Middle frontal gyrus (tissue), 1 donor: Measurements from ENCODE around the gene SLCO3A1.

Experiments
- DNase-seq: peaks from one replicate; pipeline ENCODE4 v3.0.0-alpha.2; 2015; ENCODE audit warnings: low spot score; ENCODE audit errors: extremely low spot score

Gene SLCO3A1

DNA sequence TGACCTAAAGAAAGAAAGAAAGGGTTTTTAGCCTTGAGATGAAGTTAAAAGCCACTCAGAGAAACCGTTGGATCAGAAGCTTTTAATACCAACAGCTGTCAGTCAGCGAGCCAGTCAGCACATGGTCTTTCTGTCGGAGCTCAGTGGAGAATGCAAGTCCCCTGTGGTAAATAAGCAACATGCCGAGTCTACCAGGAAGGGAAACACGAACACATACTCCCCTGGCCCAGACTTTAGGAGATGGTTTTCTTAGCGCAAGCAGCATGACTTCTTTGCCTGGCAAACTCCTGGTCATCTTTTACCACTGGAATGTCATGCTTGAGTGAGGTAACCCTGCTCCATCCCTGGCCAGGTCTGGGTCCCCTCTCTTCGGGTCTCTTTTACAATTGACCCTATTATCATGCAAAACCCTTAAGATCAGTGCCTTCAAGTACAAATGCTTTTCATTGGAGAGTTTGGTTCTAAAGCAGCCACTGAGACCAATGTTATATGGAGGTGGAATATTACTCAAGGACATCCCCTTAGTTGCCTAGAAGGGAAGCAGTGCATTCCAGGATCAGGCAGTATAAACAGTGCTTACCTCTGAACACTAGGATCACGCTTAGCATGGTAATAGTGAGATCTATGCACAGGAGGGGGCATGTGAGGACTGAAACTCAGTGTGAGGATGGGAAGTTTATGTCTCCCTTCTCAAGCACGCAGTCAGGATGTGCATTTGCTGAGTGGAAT, 28.2 kb downstream of the SLCO3A1 start:
- no peak for DNase-seq

DNA sequence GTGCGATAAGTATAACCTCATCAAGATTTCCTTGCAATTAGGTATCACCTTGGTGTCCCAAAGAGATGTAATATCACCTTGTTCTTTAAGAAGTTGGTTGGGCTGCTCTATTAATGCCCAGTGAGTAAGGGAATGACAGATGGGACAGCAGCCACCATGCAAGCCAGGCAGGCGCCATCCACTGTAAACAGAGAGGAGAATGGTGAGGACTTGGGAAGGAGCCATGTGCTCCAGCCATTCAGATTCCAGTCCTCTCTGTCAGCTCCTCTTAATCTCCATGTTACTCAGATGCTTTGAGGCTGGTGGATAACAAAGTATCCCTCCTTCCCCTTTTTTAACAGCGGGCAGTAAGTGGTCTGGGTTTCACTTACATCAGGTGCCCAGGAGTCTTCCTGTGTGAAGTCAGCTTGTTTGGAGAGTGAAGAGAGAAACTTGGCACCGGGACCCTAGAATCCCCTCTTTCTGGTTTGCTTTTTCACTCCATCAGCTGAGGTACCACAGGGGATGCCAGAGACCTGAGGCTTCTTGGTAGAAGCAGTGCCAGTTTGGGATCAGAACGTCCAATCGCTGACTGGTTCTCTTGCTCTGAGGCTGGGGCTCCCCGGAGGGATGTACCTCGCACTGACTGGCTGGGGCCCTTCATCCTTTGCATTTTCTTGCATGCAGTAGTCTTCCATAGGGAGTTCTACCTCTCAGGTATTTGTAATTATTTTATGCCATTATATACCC, 29.5 kb downstream of the SLCO3A1 start:
- no peak for DNase-seq

DNA sequence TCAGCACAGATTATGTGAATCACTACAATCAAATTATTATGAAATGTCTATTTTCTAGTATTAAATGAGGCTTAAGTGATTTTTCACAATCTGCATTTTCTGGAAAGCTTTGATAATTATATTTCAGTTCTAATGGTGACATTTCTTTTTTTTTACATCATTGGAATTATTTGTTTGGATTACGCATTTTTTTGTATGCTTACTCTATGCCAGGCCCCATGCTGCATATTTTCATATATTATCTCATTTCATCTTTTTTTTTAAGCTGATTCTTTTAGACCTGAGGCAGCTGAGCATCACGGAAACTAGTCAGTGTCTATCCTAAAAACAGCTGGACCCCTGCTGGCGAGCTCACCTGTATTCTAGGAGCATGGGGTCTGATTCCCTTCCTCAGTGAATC, 31.1 kb downstream of the SLCO3A1 start:
- no peak for DNase-seq

DNA sequence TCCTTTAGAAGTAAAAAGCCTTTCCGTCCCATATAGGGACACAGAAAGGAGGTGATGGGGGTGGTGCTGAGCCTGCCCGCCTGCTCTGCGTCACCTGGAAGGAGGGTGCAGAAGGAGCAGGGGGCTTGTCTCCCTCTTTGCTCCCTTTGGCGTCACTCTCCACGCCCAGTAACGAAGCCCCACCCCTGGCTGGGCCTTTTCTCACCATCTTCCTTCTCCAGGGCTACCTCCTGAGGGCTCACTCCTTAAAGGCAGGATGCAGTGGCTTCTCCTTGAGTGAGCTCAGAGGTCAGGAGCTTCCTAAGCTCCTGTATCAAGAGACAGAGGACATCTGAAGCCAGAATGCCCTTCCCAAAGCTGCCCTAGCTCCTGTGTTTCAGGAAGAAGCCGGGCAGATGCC, 31.5 kb downstream of the SLCO3A1 start:
- DNase-seq, result no peak

DNA sequence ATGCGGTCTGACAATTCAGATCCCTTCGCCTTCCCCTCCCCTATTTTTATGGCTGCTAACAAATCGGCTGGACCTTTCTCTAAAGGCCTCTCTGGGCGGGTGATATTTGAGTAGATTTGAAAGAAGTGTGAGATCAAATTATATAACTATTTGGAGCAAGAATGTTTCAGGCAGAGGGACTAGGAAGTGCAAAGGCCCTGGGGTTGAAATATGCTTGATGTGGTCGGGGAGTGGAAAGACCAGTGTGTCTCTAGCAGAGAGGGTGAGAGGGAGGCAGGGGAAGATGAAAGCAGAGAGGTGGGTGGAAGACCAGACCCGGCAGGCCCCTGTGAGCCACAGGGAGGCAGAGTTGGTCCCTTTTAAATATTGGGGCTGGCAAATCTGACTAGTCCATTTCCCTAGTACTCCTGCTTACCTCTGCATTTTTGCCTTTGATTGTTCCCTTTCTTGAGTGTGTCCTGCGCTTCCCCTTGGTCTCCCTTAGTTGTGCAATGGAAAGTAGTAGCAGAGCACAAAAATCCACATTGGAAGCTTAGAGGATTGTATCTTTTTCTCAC, 32.3 kb downstream of the SLCO3A1 start:
- DNase-seq, result no peak

DNA sequence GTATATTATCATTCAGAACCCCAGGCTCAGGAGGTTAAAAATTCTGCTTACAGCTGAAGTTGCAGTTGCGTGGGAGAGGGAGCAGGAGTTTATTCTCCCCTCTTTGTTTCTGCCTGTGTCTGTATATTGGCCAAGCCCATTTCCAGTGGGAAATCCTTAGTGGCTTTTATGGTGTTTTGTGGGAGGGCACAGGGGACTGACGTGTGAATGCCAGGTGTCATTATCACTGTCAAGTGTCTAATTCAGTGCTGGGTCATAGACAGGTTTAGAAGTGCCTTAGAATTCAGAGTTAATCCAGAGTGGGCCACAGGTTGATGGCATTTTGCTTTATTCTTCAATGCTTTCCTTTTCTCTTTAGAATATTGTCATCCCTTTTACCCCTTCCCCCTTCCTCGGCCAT, 33.4 kb downstream of the SLCO3A1 start:
- DNase-seq, result no peak

DNA sequence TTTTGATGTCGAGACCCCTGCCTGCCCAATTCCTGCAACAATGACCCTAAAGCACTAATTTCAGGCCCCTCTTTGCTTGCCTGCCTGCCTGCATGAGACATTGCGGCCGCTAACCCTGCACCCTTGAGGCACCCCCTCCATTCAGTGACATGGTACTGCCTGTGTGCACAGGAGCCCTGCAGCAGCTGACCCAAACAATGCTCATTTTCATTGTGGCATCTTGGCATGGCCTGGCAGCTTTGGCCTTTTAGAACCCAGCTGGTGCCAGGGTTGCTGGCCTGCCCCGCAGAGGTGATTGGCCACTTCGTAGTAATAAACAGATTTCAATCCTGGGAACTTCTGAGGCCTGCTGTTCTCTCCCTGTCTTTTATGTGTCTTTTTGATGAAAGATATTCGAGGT, 33.8 kb downstream of the SLCO3A1 start:
- DNase-seq, result peak; percentile 80

DNA sequence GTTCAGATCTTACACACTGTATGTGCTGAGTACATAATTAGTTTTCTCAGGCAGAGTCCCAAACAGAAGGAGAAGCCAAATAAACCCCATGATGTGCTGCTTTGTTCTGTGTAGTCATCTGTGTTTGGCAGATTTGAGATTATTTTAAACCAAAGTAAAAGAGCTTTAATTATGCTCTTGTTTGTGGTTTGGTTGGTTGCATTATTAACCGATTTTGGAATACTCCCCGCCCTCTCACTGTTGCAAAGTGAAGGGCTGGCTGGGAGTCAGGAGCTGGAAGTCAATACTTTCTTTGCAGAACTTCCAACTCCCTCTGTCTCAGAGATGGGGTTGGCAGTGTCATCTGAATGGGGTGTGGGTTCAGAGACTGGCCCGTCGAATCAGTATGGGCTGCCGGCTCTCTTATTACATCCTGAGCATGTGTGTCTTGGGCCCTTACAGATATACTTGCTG, 34.4 kb downstream of the SLCO3A1 start:
- no peak for DNase-seq

DNA sequence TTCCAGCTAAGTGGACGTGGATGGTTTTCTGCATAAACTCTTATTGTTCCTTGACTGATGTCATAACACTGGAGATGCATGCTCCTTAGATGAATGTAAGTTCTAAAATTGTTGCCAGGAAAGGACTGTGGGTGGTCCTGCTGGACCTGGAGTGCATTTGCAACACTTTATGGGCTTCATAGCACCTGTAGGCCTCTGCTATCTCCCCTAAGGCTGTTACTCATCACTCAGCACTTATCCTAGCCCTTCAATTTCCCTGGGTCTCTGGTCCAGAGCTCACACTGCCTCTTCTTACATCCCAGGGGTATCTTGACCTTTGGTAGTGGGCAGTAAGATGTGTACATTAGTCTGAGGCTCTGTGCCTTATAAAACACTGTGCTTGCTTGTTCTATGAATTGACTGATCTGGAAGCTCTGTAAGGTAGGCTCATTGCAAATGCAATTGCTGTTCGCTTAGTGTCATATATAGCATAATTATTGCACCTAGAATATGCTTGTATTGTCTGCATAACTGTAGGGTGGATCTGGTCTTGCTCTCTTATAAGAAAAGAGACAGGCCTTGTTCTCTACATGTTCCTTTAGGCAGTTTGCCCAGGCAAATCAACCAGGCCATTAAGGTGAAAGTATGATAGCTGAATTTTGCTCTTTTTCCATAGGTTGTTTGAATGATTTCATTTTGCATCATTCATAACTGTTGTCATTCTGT, 35.8 kb downstream of the SLCO3A1 start:
- no peak for DNase-seq

DNA sequence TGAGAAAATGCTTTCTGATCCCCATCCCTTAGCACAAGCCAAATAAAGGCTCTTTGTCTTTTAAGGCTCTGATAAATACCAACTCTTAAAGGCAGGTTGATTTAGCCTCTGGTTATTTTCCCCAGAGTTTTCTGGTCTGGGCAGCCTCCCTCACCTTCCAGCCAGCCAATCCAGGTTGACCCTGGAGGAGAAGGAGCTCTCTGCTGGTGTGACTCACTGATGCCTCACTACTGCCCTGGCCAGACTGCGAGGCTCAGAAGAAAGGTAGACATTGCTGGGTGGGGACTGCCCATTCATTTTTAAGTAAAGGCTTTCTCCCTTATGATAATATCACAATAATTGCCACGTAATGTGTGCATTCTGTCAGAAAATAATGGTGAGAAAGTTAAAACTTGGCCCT, 37.1 kb downstream of the SLCO3A1 start:
- DNase-seq, result no peak

DNA sequence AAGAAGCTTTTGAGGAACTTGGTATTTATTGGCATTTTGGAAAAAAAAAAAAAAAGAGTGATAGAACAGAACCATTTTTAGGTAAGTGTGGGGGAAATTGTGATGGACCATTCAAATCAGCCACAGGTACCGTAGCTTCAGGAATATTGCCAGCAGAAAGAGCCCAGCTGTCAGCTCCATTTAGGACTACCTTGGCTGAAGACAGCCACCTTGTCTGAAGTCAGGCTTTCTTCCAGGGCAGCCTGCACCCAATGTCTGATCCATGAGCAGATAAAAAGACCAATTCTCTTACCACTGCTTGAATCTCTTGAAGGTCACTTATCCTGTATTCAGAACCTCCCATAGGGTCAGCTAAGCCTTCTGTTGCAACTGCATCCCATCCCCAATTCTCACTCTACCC, 37.6 kb downstream of the SLCO3A1 start:
- no peak for DNase-seq

DNA sequence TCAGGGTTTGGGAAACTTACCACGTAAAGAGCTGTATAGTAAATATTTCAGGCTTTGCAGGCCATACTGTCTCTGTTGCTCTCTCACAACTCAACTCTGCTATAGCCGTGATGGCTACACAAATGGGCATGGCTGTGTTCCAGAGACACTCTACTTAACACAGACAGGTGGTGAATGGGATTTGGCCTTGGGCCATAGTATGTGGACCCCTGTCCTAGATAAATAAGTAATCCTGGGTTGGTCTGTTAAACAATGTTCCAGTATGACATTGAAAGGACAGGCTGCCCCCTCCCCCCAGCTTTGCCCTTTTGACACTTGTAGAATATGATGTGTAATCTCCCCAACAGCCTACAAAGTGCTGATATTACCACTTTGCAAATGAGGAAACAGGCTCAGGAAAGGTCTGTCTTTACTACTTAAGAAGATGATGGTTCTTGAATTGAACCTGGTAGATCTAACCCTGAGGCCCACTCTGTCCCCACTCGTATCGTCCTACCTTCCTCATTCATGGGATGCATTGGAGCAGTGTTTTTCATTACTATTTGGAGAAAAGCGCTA, 38.4 kb downstream of the SLCO3A1 start:
- no peak for DNase-seq

DNA sequence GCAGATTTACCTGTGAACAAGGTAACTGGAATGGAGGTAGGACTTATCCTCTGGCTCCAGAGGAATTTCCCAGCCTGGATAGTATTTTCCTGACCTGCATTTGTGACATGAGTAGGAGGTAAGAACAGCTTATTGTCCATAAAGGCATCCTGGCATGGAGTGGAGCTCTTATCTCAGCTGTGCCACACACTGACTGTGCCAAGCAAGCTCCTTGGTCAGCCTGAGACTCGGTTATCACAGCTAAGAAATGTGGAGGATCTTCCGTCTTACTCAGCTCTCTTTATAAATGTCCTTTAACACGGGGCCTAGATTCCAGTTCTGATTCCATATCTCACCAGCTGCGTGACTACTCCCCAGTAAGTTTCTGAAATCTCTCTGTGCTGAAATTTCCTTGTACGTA, 38.9 kb downstream of the SLCO3A1 start:
- DNase-seq, result no peak

DNA sequence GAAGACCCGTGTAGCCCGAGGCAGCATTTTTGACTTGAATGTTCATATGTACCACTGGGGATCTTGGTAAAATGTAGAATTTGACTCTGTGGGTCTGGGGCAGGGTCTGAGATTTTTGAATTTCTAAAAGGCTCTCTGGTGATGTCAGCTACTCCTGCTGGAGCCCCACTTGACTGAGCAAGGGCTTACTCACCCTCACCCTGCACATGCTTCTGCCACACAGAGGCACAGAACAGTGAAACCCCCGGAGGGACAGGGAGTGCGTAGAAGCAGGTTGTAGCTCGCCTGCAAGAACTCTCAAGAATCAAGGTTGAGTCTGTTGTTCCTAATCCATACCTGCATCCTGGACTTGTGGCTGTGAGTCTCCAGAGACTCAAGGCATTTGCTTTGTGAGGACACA, 41.1 kb downstream of the SLCO3A1 start:
- DNase-seq, result no peak

DNA sequence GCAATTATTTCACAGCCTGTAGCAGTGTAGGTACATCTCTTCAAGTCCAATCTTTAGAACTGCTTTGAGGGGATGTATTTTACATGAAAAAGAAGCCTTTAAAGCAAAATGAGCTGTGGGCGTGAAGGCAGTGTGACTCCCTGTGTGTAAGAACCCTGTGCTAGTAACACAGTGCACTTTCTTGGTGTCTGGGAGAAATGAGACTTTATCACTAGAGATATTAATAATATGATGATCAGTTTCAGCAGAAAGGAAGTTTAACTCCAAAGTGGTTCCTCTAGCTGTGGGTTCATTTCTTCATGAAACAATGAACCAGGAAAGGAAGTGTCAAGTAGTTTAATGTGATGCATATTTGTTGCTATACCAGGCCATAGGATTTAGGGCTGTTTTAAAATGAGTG, 41.5 kb downstream of the SLCO3A1 start:
- DNase-seq, result no peak

DNA sequence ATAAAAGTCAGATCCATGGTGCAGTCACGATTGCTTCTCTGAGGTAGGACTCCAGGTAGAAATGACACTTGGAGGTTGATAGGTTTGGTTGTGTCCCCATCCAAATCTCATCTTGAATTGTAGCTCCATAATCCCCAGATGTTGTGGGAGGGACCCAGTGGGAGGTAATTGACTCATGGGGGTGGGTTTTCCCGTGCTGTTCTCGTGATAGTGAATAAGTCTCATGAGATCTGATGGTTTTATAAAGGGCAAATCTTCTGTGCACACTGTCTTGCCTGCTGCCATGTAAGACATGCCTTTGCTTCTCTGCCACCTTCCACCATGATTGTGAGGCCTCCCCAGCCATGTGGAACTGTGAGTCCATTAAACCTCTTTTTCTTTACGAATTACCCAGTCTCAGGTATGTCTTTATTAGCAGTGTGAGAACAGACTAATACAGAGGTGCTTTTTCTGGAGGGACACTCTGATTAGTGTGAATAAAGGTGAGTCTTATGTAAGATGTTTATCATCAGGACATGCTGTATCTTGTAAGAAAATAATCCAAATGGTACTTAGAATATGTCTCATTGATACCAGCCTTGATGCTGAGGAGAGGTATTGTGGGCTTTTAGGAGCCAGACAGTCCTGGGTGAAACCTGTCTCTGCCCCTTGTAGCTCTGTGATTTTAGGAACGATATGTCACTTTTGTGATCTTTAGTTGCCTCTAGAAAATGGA, 43.0 kb downstream of the SLCO3A1 start:
- no peak for DNase-seq

DNA sequence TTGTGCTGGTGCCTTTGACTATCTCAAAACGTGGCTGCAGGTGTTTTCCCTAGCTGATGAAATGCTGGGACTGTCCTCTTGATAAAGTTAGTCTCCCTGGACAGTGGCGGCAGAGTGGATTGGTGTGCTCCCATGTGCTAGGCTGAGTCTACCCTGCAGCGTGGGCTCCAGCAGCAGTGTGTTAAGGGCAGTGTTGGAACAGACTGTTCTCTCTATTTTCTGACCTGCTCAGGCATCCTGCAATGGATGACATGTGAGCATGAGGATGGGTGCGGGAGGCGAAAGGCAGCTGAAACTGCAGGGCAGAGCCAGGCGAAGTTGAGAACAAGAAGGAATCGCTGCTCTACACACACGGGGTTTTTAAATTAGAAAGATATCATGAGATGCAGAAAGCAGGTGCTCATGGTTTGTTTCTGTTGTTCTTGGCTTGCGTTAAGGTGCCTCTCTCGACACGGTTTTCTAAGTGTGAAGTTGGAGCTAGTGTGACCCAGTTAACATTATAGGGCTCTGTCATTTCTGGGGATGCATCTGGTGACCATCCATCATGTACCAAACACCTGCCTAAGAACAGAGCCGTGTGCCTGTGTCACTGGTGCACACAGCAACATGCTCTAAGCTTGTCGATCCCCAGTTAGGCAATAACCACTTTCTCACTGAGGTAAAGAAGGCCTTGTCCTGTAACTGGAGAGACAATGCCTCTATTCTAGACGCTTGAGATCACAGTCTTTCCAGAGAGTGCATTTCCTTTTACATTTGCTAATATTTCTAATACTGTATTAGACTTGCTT, 44.3 kb downstream of the SLCO3A1 start:
- DNase-seq, result no peak

DNA sequence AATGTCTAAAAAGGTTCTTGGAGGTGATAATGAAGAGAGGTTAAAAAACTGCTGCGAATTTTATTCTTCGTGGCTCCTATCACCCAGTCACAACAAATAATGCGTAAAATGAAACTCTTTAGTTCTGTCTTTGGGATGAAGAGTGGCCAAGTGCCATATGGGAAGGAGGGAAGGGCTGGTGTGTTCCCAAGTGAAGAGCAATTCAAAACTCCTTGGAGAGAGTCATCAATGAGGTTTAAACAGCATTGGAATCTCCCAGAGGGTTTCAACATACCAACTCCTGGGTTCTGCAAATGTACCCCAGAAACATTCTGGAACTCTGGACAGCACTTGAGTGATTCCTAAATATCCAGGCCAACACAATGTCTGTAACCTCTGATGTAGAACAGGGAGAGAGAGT, 45.3 kb downstream of the SLCO3A1 start:
- no peak for DNase-seq

DNA sequence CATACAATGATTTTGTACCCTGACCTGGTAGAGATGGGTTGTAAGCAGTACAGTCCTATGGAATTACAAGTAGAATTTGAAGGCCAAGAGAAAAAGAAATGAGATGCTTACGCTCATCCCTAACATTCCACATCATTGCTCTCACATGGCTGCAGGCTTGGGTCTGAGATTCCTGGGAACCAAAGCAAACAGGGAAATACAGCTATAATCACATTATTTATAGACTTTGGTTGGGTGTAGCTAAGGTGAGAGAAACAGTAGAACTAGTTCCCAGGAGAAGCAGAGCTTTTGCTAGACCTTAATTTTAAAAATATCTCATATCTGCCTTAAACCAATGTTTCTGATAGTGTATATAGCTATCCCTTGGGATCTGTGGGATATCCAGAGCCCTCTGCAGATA, 51.4 kb downstream of the SLCO3A1 start:
- no peak for DNase-seq

DNA sequence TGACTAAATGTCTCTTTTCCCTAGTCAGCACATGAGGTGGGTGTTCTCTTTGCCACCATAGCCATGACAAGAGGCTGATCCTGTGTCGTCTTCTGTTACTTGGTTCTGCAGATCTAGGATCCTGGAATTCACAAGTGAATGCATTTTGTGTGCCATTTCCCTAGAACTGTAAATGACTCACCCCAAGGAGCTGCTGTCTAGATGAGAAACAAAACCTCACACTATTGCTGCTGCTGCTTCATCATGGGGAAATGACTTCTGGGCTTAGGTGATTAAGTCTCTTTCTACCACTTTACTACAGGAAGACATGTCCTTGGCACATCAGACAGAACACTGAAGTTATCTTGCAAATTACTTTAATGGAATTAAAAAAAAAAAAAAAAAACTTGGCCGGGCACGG, 54.9 kb downstream of the SLCO3A1 start:
- DNase-seq, result no peak
